K562 (cell line): ENCODE measurements around the gene ARHGAP30. TPM values are rescaled to one million over a fixed set of nuclear protein-coding genes. Genes with fewer than 3 reads are reported as not detected.

Source experiments
- ATF1 ChIP-seq, 2 experiments: fragments of 450-650 bp in 1 of 2; IDR thresholded peaks; 2 replicates each; pipeline ENCODE4 v1.6.1; 2016; ENCODE audit warnings: missing compliant biosample characterization in 1 of 2, missing genetic modification characterization in 1 of 2
- CHD4 ChIP-seq: fragments of 200-600 bp; sonication (generic); IDR thresholded peaks from 3 replicates; pipeline ENCODE4 v1.6.1; 2012; ENCODE audit warnings: low read depth, mild to moderate bottlenecking, mixed read lengths, low read length, inconsistent platforms; ENCODE audit not compliant: insufficient read depth, insufficient replicate concordance, poor library complexity, severe bottlenecking
- CREM ChIP-seq: IDR thresholded peaks from 2 replicates; pipeline ENCODE4 v1.6.1; 2014; ENCODE audit warnings: antibody characterized with exemption, low read depth
- EP400 ChIP-seq: fragments of 450-650 bp; IDR thresholded peaks from 2 replicates; pipeline ENCODE4 v1.6.1; 2017; ENCODE audit warnings: antibody characterized with exemption, mild to moderate bottlenecking, moderate library complexity
- HNRNPUL1 ChIP-seq: fragments of 200-400 bp; formaldehyde crosslinking; IDR thresholded peaks from 2 replicates; pipeline ENCODE4 v1.6.1; 2017; ENCODE audit warnings: low read length
- RBM15 ChIP-seq: fragments of 200-400 bp; formaldehyde crosslinking; IDR thresholded peaks from 2 replicates; pipeline ENCODE4 v1.6.1; 2018; ENCODE audit warnings: mild to moderate bottlenecking, low read length, moderate library complexity; ENCODE audit not compliant: insufficient read depth
- TAF1 ChIP-seq: IDR thresholded peaks from 2 replicates; pipeline ENCODE4 v1.6.1; 2011; ENCODE audit warnings: mild to moderate bottlenecking, low read length, moderate library complexity; ENCODE audit not compliant: insufficient read depth, control insufficient read depth, severe bottlenecking; ENCODE audit errors: extremely low read depth
- TRIM28 ChIP-seq: fragments of 450-650 bp; IDR thresholded peaks from 2 replicates; pipeline ENCODE4 v1.6.1; 2017
- ZNF124 ChIP-seq: sonication (generic); formaldehyde crosslinking; IDR thresholded peaks from 2 replicates; pipeline ENCODE4 v1.8.1; 2022; ENCODE audit warnings: missing genetic modification reagents
- ZNF197 ChIP-seq: fragments of 200-800 bp; sonication (Bioruptor generic); IDR thresholded peaks from 2 replicates; pipeline ENCODE4 v1.6.1; 2016; ENCODE audit warnings: low read depth, missing genetic modification characterization, missing compliant biosample characterization
- ZNF583 ChIP-seq: fragments of 250-450 bp; sonication (Bioruptor Pico); IDR thresholded peaks from 2 replicates; pipeline ENCODE4 v1.4.0; 2020
- polyA plus RNA-seq, 8 experiments: library from polyadenylated mRNA; depleted of rRNA in 4 of 8; stranded (reverse) in 5 of 8; unstranded in 3 of 8; fragments of >200 nt; fragmentation: Nextera tagmentation in 2 of 8; fragmentation: Illumina TruSeq in 1 of 8; extraction: Ambion mirVana in 2 of 8; extraction: Trizol in 1 of 8; gene quantifications; 2 replicates each; pipeline versions ENCODE4 v1.2.1 to v1.2.3, GENCODE V29; 2011 to 2014; ENCODE audit warnings: inconsistent platforms in 1 of 8, missing spikeins in 1 of 8
- total RNA-seq, 7 experiments: library from RNA; depleted of rRNA in 6 of 7; stranded (reverse); fragments of >200 nt in 6 of 7; fragmentation: Illumina TruSeq in 2 of 7; extraction: Trizol in 2 of 7; gene quantifications; 2 replicates each; pipeline versions ENCODE4 v1.2.1 to v1.2.3, GENCODE V29; 2011 to 2021; ENCODE audit warnings: low replicate concordance in 1 of 7
- TF ChIP-seq, protein P1 (sequence below), 2 experiments: fragments of 450-650 bp in 1 of 2; IDR thresholded peaks; 2 replicates each; pipeline ENCODE4 v1.6.1; 2011 to 2017; ENCODE audit warnings: low read depth in 2 of 2, antibody characterized with exemption in 1 of 2, borderline replicate concordance in 1 of 2, low read length in 1 of 2, mild to moderate bottlenecking in 1 of 2, mixed read lengths in 1 of 2; ENCODE audit not compliant: control insufficient read depth in 1 of 2
- TF ChIP-seq, protein P2 (sequence below): fragments of 250-450 bp; sonication (Bioruptor Pico); IDR thresholded peaks from 2 replicates; pipeline ENCODE4 v1.4.0; 2020; ENCODE audit warnings: borderline replicate concordance
- TF ChIP-seq, protein P3 (sequence below): fragments of 200-800 bp; sonication (Bioruptor generic); IDR thresholded peaks from 2 replicates; pipeline ENCODE4 v1.6.1; 2017; ENCODE audit warnings: missing genetic modification characterization, missing compliant biosample characterization
- TF ChIP-seq, protein P4 (sequence below): fragments of 450-650 bp; IDR thresholded peaks from 2 replicates; pipeline ENCODE4 v1.6.1; 2016

Gene ARHGAP30
- total and polyA plus RNA-seq, 9 of the 15 experiments (the other 6 are each of a cell fraction or from before 2014, with no cell fraction given), result 0.01 to 0.73 (median 0.12) TPM

DNA sequence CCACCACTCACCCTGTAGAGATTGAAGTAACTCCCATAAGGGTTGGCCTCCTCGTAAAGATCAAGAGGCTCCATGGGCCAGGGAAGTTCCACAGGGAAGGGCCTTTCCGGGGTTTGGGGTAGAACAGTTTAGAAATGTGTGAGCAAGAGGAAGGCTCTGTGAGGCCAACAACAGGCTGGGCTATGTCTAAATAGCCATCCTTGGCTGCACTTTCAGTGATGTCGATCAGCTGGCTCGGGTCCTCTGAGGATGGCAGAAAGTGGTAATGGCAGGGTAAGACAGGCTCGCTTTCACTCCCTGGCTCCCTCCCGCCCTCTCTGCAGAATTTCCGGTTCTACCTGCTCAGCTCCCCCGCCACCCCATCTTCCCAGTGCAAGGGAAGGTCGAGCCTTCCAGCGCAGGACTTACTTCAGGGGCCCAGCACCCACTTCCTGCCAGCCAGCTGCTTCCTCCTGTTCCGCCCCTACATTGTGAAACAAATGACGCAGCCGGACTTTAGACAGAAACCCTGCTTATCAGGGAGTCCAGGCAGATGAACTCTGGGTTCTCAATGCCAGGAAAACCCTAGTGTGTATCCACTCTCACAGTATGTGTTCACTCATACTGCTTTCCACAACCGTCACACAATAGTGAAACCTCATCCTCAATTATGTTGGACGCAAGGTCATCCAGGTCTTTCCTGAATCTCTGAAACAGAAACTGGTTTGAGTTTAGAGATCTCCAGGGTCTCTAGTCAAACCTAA, 56.0 kb downstream of the ARHGAP30 start (continued):
- peak; percentile 69 for TF ChIP-seq TAF1
- TF ChIP-seq EP400, result peak; percentile 81
- no peak for TF ChIP-seq ZNF583 (CRISPR knock-in tag)
- TF ChIP-seq, protein P1, sequence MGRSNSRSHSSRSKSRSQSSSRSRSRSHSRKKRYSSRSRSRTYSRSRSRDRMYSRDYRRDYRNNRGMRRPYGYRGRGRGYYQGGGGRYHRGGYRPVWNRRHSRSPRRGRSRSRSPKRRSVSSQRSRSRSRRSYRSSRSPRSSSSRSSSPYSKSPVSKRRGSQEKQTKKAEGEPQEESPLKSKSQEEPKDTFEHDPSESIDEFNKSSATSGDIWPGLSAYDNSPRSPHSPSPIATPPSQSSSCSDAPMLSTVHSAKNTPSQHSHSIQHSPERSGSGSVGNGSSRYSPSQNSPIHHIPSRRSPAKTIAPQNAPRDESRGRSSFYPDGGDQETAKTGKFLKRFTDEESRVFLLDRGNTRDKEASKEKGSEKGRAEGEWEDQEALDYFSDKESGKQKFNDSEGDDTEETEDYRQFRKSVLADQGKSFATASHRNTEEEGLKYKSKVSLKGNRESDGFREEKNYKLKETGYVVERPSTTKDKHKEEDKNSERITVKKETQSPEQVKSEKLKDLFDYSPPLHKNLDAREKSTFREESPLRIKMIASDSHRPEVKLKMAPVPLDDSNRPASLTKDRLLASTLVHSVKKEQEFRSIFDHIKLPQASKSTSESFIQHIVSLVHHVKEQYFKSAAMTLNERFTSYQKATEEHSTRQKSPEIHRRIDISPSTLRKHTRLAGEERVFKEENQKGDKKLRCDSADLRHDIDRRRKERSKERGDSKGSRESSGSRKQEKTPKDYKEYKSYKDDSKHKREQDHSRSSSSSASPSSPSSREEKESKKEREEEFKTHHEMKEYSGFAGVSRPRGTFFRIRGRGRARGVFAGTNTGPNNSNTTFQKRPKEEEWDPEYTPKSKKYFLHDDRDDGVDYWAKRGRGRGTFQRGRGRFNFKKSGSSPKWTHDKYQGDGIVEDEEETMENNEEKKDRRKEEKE (IDR thresholded peaks at IDR 0.05; ENCODE audit: borderline replicate concordance in 1 of 2, control insufficient read depth in 1 of 2, low read depth in 2 of 2, low read length in 1 of 2), result peak in 1 of 2 experiments; percentile 83; a peak in 1 of 4 replicates
- TF ChIP-seq CREM, result peak; percentile 94
- TF ChIP-seq ZNF197 (CRISPR knock-in tag), result peak; percentile 31; the same call in 1 of the 2 replicates
- TF ChIP-seq RBM15, result no peak
- TF ChIP-seq, protein P2, sequence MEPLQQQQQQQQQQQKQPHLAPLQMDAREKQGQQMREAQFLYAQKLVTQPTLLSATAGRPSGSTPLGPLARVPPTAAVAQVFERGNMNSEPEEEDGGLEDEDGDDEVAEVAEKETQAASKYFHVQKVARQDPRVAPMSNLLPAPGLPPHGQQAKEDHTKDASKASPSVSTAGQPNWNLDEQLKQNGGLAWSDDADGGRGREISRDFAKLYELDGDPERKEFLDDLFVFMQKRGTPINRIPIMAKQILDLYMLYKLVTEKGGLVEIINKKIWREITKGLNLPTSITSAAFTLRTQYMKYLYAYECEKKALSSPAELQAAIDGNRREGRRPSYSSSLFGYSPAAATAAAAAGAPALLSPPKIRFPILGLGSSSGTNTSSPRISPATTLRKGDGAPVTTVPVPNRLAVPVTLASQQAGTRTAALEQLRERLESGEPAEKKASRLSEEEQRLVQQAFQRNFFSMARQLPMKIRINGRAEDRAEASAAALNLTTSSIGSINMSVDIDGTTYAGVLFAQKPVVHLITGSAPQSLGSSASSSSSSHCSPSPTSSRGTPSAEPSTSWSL (CRISPR knock-in tag), result no peak
- TF ChIP-seq ZNF124 (CRISPR knock-in tag), result no peak
- TF ChIP-seq, protein P3, sequence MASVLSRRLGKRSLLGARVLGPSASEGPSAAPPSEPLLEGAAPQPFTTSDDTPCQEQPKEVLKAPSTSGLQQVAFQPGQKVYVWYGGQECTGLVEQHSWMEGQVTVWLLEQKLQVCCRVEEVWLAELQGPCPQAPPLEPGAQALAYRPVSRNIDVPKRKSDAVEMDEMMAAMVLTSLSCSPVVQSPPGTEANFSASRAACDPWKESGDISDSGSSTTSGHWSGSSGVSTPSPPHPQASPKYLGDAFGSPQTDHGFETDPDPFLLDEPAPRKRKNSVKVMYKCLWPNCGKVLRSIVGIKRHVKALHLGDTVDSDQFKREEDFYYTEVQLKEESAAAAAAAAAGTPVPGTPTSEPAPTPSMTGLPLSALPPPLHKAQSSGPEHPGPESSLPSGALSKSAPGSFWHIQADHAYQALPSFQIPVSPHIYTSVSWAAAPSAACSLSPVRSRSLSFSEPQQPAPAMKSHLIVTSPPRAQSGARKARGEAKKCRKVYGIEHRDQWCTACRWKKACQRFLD (CRISPR knock-in tag), result no peak; the same call in 1 of the 2 replicates
- TF ChIP-seq HNRNPUL1, result no peak
- TF ChIP-seq, protein P4, sequence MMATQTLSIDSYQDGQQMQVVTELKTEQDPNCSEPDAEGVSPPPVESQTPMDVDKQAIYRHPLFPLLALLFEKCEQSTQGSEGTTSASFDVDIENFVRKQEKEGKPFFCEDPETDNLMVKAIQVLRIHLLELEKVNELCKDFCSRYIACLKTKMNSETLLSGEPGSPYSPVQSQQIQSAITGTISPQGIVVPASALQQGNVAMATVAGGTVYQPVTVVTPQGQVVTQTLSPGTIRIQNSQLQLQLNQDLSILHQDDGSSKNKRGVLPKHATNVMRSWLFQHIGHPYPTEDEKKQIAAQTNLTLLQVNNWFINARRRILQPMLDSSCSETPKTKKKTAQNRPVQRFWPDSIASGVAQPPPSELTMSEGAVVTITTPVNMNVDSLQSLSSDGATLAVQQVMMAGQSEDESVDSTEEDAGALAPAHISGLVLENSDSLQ, result no peak; the same call in 1 of the 2 replicates
- no peak for TF ChIP-seq ATF1 (CRISPR knock-in tag; IDR thresholded peaks at IDR 0.05)
- peak; percentile 91 for TF ChIP-seq ATF1 (tag; IDR thresholded peaks at IDR 0.05)
- no peak for TF ChIP-seq TRIM28
- peak; percentile 12 for TF ChIP-seq CHD4
